ENCODE data around the gene VSX1.

The VSX1 gene

DNA sequence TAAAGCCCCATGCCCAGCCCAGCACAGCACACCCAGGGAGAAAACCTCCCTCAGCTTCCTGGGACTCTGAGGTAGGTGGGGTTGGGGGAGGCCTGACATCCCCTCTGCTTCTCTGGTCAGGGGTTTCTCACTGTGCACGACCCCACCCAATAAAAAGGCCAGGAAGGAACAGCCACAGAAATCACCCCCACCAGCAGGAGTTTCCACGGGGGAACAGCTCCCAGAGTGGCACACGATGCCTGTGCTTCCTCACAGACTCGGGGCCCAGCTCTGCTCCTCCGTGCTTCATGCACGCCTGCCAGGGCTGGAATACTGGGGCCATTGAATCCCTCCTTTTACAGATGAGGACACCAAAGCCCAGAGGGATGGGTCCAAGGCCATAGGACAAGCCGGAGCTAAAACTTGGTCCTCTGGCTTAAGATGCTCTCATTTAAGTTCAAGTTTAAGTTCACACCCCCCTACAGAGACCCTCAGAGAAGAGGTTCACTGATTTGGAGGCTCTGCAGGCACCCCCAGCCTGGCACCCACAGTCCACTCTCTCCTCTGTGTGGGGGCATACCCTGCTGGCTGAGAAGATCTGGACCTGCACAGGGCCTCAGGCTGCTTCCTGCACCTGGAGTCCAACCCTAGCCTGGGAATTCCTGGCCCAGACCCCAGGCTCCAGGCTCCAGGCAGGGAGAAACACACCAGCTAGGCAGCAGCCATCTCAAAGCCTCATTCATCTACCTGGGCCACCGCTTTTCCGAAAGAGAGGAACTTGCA lies 38.3 kb downstream of the VSX1 start:
- Histone ChIP-seq H3K36me3 (peaks cover 19 to 27% (median 24%) of the 10 kb centered on the region in 11 experiments; a peak in 21 of 22 replicates), H3K27ac (peak overlapping the region; percentile 44 to 87 (median 77); a peak in 21 of 22 replicates), H3K4me1 (peaks cover 62 to 98% (median 85%) of the 10 kb centered on the region in 10 experiments), H3K9me3 (replicated peaks in 1 of 11) (no peaks in the 10 kb centered on the region), H4K20me1 (peaks cover 0 to 30% (median 13%) of the 10 kb centered on the region in 11 experiments; a peak in 14 of 22 replicates), H3K4me3 (peak overlapping the region in 1 of 10 experiments; percentile 0; a peak in 1 of 20 replicates), H3K4me2 (peak overlapping the region; percentile 85 to 98 (median 90)), H3K27me3 (no peaks in the 10 kb centered on the region), H3K9ac (peak overlapping the region; percentile 23 to 76 (median 60); a peak in 20 of 22 replicates)
- TF ChIP-seq Cebpa-rat (IDR thresholded peaks at IDR 0.05), result no peak

DNA sequence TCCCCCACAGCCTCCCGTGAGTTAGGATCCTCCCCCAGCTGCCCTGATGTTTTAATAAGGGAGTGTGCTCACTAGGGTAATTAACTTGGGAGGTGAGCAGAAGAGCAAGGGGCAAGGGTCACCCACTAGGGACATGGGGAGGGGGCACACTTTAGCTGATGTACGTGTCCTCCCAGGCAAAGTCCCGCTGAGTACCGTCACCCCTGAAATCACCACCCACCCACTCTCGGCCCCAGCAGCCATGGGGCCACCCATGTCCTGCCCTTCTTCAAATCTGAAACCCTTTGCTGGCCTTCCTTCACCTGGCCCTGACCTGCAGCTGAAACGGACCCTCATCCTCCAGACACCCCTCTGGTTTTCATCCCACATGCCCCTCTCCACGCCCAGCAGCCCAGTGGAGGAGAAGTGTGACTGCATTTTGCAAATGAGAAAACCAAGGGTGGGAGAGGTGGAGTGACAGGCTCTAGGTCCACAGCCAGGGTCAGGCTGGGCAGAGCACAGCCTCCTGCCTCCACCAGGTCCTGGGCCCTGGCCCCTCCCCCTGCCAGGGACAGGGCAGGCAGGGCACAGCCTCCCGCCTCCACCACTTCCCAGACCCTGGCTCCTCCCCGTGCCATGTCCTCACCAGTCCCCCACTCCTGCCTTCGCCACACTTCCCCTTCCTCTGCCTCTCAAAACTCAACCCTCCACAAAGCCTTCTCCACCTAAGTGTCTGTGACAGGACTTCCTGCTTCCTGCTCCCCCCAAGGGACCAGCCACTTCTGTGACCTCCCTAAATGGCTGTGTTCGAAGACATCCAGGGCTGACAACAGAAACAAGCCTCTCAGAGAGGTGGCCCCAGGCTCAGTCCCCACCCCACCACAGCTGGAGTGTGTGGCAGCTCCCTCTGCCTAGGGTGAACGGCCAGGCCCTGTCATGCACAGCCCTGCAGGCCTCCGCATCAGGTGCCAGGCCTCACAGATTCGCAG lies 39.1 kb downstream of the VSX1 start:
- H3K27me3 ChIP-seq, result no peaks in the 10 kb centered on the region
- H3K4me2 ChIP-seq, result peak overlapping the region; percentile 85 to 98 (median 90)
- H3K27ac ChIP-seq, result peak overlapping the region; percentile 55 to 87 (median 77); a peak in 21 of 22 replicates
- peaks cover 0 to 21% (median 4%) of the 10 kb centered on the region in 11 experiments; a peak in 10 of 22 replicates for H4K20me1 ChIP-seq
- H3K36me3 ChIP-seq, result peaks cover 17 to 21% (median 19%) of the 10 kb centered on the region in 11 experiments; a peak in 21 of 22 replicates
- H3K9ac ChIP-seq, result peak overlapping the region; percentile 28 to 76 (median 60); a peak in 20 of 22 replicates
- peak overlapping the region in 6 of 10 experiments; percentile 4 to 43 (median 22); a peak in 7 of 20 replicates for H3K4me3 ChIP-seq
- H3K4me1 ChIP-seq, result peaks cover 70 to 98% (median 90%) of the 10 kb centered on the region in 10 experiments
- no peaks in the 10 kb centered on the region for H3K9me3 ChIP-seq (replicated peaks in 1 of 11)
- TF ChIP-seq Cebpa-rat (IDR thresholded peaks at IDR 0.05), result no peak

DNA sequence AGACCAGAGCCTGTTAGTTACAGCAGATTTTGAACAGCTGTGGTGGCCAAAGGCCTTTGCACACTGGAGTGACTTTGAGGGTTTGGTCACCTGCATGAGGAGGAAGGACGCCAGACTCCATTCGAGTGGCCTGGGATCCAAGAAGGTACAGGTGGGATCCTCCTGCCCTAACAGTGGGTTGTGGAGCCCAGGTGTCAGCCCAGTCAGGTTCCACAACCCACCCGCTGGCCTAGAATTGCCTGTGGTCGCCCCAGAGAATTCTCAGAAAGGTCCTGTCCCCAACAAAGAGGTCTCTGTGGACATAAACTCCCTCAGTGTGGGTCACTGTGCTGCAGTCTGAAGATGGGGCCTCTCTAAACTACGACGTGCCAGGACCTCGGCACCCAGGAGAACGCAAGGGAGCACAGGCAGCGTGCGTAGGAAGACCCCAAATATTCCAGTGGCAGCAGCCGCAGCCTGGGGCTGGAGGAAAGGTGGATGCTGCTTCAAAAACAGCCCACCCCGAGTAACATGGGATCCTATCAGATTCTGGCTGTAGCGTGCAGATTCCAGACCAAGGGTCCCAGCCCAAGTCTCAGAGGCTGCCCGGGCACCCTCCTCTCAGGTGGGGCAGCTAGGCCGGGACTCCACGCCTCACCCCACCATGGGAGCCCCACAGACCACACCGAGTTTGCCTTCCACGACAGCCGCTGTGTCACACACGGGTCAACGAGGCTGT lies 40.0 kb downstream of the VSX1 start:
- TF ChIP-seq Cebpa-rat (IDR thresholded peaks at IDR 0.05), result no peak; a peak in 1 of 22 replicates
- Histone ChIP-seq H3K27me3 (no peaks in the 10 kb centered on the region), H3K27ac (peak overlapping the region; percentile 55 to 87 (median 77); a peak in 21 of 22 replicates), H3K4me2 (peak overlapping the region; percentile 85 to 98 (median 90)), H3K4me3 (peak overlapping the region in 2 of 10 experiments; percentile 26 to 36; a peak in 1 of 20 replicates), H3K9ac (peak overlapping the region; percentile 28 to 76 (median 60); a peak in 20 of 22 replicates), H3K36me3 (peaks cover 9 to 12% (median 11%) of the 10 kb centered on the region in 11 experiments; a peak in 21 of 22 replicates), H4K20me1 (peaks cover 0 to 19% (median under 1%) of the 10 kb centered on the region in 11 experiments; a peak in 9 of 22 replicates), H3K9me3 (replicated peaks in 1 of 11) (no peaks in the 10 kb centered on the region), H3K4me1 (peaks cover 79 to 100% (median 97%) of the 10 kb centered on the region in 10 experiments)

DNA sequence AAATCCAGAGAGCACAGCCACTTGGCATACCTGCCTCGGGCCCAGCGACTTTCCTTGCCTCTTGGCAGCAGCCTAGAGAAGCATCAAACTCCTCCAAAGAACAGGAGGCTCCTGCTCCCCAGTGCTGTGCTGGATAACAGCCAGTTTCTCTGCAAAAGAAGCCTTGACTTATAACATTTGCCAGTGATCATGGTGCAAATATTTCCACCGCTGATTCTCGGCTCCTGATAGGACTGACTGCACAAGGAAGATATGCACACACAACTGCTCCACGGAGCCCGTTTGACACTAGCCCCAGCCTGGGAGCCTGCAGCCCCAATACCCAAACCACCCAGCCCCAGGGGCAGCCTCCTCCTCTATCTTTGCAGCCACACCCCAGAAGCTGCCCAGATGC lies 41.5 kb downstream of the VSX1 start:
- Histone ChIP-seq H3K4me3 (no peak overlapping the region), H3K9ac (peak overlapping the region in 1 of 11 experiments; percentile 51; a peak in 4 of 22 replicates), H3K4me2 (peak overlapping the region; percentile 44 to 97 (median 91); a peak in 19 of 22 replicates), H4K20me1 (peaks cover 0 to 15% (median 0%) of the 10 kb centered on the region in 11 experiments; a peak in 7 of 22 replicates), H3K27me3 (no peaks in the 10 kb centered on the region), H3K36me3 (no peaks in the 10 kb centered on the region), H3K9me3 (replicated peaks in 1 of 11) (no peaks in the 10 kb centered on the region), H3K4me1 (peaks cover 92 to 100% (median 100%) of the 10 kb centered on the region in 10 experiments), H3K27ac (peak overlapping the region in 4 of 11 experiments; percentile 14 to 85 (median 40); a peak in 4 of 22 replicates)
- no peak for TF ChIP-seq Cebpa-rat (IDR thresholded peaks at IDR 0.05)

DNA sequence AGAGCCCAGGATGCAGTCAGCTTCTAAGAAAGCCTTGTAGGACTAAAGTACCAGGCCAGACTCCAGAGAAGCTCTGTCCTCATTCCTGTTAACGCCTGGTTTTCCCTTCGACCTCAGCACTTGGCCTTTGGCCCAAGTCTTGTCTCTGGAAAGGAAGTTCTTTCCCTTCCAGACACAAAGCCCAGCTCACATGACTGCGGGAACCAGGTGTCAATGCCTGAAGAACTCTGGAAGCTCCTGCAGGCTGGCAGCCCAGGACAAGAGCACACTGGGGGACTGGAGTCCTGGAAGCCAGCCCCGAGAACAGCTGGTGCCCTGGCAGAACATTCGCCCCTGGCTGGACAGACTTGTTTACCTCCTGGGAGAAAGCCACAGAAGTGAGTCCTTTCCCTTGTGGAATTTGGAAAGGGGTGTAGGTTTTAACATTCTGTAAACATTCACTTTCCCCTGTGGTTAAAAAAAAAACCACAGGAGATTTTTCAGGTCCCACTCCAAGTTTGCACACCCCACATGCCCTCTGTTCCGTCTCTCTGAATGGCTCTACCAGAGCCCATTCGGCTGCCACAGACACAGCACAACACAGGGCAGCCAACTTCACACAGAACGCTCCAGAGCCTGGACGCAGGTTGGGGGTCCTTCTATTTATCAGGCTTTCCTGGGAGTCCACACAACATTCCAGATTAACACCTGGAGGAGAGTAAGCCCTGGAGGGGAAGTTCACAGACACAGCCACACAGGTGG lies 42.1 kb downstream of the VSX1 start:
- Histone ChIP-seq H3K4me1 (peaks cover 91 to 100% (median 100%) of the 10 kb centered on the region in 10 experiments), H3K4me2 (peak overlapping the region; percentile 44 to 97 (median 91))

DNA sequence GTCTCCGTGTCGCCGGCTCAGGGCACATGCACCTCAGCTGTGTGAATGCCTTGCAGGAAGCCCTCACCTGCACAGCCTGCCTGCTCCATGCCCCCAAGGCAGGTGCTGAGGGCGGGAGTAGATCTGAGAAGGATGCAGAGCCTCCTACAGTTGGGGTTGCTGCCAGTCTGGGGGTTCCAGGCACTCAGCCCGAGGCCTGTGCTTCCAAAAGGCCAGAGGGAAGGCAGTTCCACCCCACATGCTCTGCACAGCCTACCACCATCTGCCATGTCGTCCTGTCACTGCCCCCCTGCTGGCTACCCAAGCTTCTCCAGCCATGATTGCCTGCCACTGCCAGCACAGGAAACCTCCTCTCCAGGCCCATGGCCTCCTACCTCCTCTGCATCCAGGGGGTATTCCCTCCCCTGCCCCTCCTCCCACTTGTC lies 43.3 kb downstream of the VSX1 start:
- H3K27ac ChIP-seq, result peak overlapping the region in 8 of 11 experiments; percentile 71 to 86 (median 82); a peak in 12 of 22 replicates
- no peaks in the 10 kb centered on the region for H3K27me3 ChIP-seq
- peak overlapping the region in 5 of 11 experiments; percentile 69 to 80 (median 71); a peak in 4 of 22 replicates for H3K9ac ChIP-seq
- H4K20me1 ChIP-seq, result peaks cover 0 to 5% (median 0%) of the 10 kb centered on the region in 11 experiments; a peak in 4 of 22 replicates
- peaks cover 79 to 100% (median 100%) of the 10 kb centered on the region in 10 experiments for H3K4me1 ChIP-seq
- H3K4me2 ChIP-seq, result peak overlapping the region; percentile 77 to 97 (median 91)
- no peak for TF ChIP-seq Cebpa-rat (IDR thresholded peaks at IDR 0.05)
- H3K9me3 ChIP-seq (replicated peaks in 1 of 11), result no peaks in the 10 kb centered on the region
- H3K36me3 ChIP-seq, result no peaks in the 10 kb centered on the region
- H3K4me3 ChIP-seq, result no peak overlapping the region

More for the DNA sequence above, 42.1 kb downstream of the VSX1 start:
- Histone ChIP-seq H3K27ac (peak overlapping the region in 6 of 11 experiments; percentile 14 to 85 (median 40); a peak in 8 of 22 replicates), H4K20me1 (peaks cover 0 to 9% (median 0%) of the 10 kb centered on the region in 11 experiments; a peak in 6 of 22 replicates), H3K27me3 (no peaks in the 10 kb centered on the region), H3K4me3 (no peak overlapping the region), H3K36me3 (no peaks in the 10 kb centered on the region), H3K9me3 (replicated peaks in 1 of 11) (no peaks in the 10 kb centered on the region), H3K9ac (peak overlapping the region in 3 of 11 experiments; percentile 20 to 51 (median 35); a peak in 6 of 22 replicates)
- no peak for TF ChIP-seq Cebpa-rat (IDR thresholded peaks at IDR 0.05)

DNA sequence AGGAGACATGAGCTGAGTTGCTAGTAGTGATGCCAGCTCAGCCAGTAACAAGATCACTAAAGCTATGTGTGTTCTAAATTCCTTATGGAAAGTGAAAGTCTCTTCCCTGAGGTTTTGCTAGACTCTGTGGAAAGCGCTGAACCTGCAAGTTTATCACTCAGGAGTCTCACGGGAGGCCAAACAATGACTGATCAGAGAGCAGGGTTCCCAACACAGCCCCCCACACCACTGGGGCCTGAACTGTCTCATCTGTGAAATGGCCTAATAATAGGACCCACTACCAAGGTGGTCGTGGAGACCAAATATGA lies 43.9 kb downstream of the VSX1 start:
- H3K27ac ChIP-seq, result peak overlapping the region; percentile 69 to 86 (median 79); a peak in 21 of 22 replicates
- no peaks in the 10 kb centered on the region for H3K27me3 ChIP-seq
- peak overlapping the region; percentile 77 to 97 (median 91) for H3K4me2 ChIP-seq
- peaks cover 0 to 5% (median 0%) of the 10 kb centered on the region in 11 experiments; a peak in 4 of 22 replicates for H4K20me1 ChIP-seq
- H3K36me3 ChIP-seq, result peaks cover 0 to 4% (median 0%) of the 10 kb centered on the region in 11 experiments; a peak in 4 of 22 replicates
- no peak for TF ChIP-seq Cebpa-rat (IDR thresholded peaks at IDR 0.05)
- no peaks in the 10 kb centered on the region for H3K9me3 ChIP-seq (replicated peaks in 1 of 11)
- peaks cover 73 to 100% (median 100%) of the 10 kb centered on the region in 10 experiments for H3K4me1 ChIP-seq
- peak overlapping the region in 2 of 10 experiments; percentile 12 to 53; a peak in 1 of 20 replicates for H3K4me3 ChIP-seq
- peak overlapping the region; percentile 30 to 80 (median 71); a peak in 16 of 22 replicates for H3K9ac ChIP-seq
